GM12873 (cell line): Measurements from ENCODE around the gene IFT81.

Source experiments
- CTCF ChIP-seq: IDR thresholded peaks from 2 replicates; pipeline ENCODE4 v1.5.1; 2012; ENCODE audit warnings: low read depth, mild to moderate bottlenecking, moderate library complexity, low read length, control low read depth; ENCODE audit not compliant: insufficient read depth; ENCODE audit errors: missing control alignments

Gene IFT81

GRCh38 chr12:110088936-110089335, 35.2 kb upstream of the IFT81 start:
- TF ChIP-seq CTCF: no peak

GRCh38 chr12:110090266-110091135, 33.7 kb upstream of the IFT81 start:
- no peak for TF ChIP-seq CTCF

DNA sequence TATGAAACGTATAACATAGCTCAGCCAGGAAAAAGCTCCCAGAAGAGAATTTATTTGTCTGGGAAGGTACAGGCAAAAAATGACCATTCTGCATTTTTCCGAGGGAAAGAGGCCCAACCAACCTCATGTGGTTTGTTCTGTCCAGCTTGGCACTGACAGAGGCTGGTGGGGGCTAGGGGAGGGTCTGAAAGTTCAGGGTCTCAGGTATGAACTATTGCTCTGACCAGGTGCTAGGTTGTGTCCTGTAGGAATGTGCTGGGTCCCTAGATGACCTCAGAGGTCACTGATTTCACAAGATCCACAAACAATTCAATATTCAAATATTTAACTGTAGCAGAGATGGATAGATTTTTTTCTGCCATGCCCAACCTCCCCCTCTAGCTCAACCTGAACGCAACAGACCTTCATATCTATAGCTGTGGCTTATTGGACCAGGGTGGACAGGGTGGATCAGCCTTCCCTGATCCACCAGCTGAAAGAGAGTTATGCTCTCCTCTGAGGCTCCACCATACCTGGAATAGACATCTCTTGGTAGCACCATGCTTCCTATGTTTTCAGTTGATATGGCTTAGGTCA, 32.9 kb upstream of the IFT81 start:
- TF ChIP-seq CTCF: no peak

GRCh38 chr12:110093631-110094311, 30.4 kb upstream of the IFT81 start:
- TF ChIP-seq CTCF: no peak

- peak; percentile 89 for TF ChIP-seq CTCF
These were observed 23.7 kb upstream of the IFT81 start for GRCh38 chr12:110100315-110100970.

GRCh38 chr12:110102255-110102654, 21.9 kb upstream of the IFT81 start:
- peak; percentile 53 for TF ChIP-seq CTCF
